Measurements from ENCODE around the gene TPM4. TPM values are rescaled to one million over a fixed set of nuclear protein-coding genes. Genes with fewer than 3 reads are reported as not detected.

Gene TPM4
- total RNA-seq, 2 experiments from 2014 or later = 182 to 185 TPM

DNA sequence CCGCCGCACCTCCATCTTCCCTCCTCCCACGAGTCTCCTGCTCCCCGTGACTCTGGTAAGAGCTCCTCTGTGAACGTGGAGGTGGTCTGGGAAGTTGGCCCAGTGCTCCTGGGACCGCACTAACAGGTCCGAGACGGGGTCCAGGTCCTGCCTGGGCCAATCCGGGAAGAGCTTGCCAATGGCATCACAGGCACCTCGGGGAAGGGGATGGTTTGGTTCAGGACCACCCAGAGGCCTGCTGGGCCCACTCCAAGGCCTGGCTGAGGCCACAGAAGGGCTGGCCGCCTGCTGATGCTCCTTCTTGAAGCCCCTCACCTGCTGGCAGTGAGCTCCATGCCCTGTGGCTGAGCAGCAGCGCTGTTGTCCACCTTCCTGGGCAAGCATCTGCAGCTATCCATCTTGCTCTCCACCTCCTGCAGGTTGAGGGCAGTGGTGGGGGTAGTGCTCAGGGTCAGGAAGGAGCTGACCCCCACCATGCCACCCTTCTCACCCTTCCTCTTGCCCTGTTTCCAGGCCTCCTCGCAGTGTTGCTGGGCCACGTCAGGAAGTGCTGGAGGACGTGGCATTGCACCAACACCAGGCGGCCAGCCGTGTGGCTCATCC is 41.2 kb upstream of the TPM4 start:
- Mint-ChIP-seq H3K27ac (no peak overlapping the region), H3K4me1 (ENCODE audit: low read depth) (no peaks in the 10 kb centered on the region), H3K4me3 (no peak overlapping the region), H3K27me3 (no peaks in the 10 kb centered on the region), H3K36me3 (ENCODE audit: low read depth) (no peaks in the 10 kb centered on the region), H3K9me3 (no peaks in the 10 kb centered on the region)
- POLR2A ChIA-PET = no interaction called here
- no peaks in the 10 kb centered on the region for H3K27me3 ChIP-seq (ENCODE audit: control insufficient read depth in 1 of 2, insufficient read depth in 2 of 2, low read length in 2 of 2)
- TF ChIP-seq, protein P1, sequence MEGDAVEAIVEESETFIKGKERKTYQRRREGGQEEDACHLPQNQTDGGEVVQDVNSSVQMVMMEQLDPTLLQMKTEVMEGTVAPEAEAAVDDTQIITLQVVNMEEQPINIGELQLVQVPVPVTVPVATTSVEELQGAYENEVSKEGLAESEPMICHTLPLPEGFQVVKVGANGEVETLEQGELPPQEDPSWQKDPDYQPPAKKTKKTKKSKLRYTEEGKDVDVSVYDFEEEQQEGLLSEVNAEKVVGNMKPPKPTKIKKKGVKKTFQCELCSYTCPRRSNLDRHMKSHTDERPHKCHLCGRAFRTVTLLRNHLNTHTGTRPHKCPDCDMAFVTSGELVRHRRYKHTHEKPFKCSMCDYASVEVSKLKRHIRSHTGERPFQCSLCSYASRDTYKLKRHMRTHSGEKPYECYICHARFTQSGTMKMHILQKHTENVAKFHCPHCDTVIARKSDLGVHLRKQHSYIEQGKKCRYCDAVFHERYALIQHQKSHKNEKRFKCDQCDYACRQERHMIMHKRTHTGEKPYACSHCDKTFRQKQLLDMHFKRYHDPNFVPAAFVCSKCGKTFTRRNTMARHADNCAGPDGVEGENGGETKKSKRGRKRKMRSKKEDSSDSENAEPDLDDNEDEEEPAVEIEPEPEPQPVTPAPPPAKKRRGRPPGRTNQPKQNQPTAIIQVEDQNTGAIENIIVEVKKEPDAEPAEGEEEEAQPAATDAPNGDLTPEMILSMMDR (IDR thresholded peaks at IDR 0.05) = no peak
- intact Hi-C loops (cut with DNase I, micrococcal nuclease) = no loop called here
- no peaks in the 10 kb centered on the region for H3K9me3 ChIP-seq (ENCODE audit: control insufficient read depth in 1 of 2, insufficient read depth in 1 of 2, low read length in 2 of 2)
- DNase-seq (peak in 1 of 14 experiments; percentile 11), ATAC-seq (ENCODE audit: poor library complexity) (no peak)
- H3K27ac ChIP-seq (ENCODE audit: low read depth in 1 of 2, low read length in 2 of 2) = no peak overlapping the region
- no peaks in the 10 kb centered on the region for H3K4me1 ChIP-seq (ENCODE audit: insufficient read depth, low read length)
- CTCF ChIA-PET = no interaction called here
- no peaks in the 10 kb centered on the region for H3K36me3 ChIP-seq (ENCODE audit: insufficient read depth, low read length)
- no peak overlapping the region for H3K4me3 ChIP-seq (ENCODE audit: low read length)

- intact Hi-C loops (cut with DNase I, micrococcal nuclease) = no loop called here
- Mint-ChIP-seq H3K9me3 (no peaks in the 10 kb centered on the region), H3K4me3 (no peak overlapping the region), H3K27ac (no peak overlapping the region), H3K4me1 (ENCODE audit: low read depth) (peaks cover 5% of the 10 kb centered on the region), H3K36me3 (ENCODE audit: low read depth) (no peaks in the 10 kb centered on the region), H3K27me3 (no peaks in the 10 kb centered on the region)
- peak in 1 of 14 experiments; percentile 8 for DNase-seq
- ChIA-PET CTCF (no interaction called here), POLR2A (no interaction called here)
- no peaks in the 10 kb centered on the region for H3K36me3 ChIP-seq (ENCODE audit: insufficient read depth, low read length)
- H3K4me1 ChIP-seq (ENCODE audit: insufficient read depth, low read length) = peaks cover 2% of the 10 kb centered on the region
- ATAC-seq (ENCODE audit: poor library complexity) = no peak
- H3K4me3 ChIP-seq (ENCODE audit: low read length) = no peak overlapping the region
- no peak overlapping the region for H3K27ac ChIP-seq (ENCODE audit: low read depth in 1 of 2, low read length in 2 of 2)
- no peaks in the 10 kb centered on the region for H3K9me3 ChIP-seq (ENCODE audit: control insufficient read depth in 1 of 2, insufficient read depth in 1 of 2, low read length in 2 of 2)
- TF ChIP-seq, protein P1 (IDR thresholded peaks at IDR 0.05) = no peak
- no peaks in the 10 kb centered on the region for H3K27me3 ChIP-seq (ENCODE audit: control insufficient read depth in 1 of 2, insufficient read depth in 2 of 2, low read length in 2 of 2)
These were observed 40.5 kb upstream of the TPM4 start for GRCh38 chr19:16035601-16036297.

DNA sequence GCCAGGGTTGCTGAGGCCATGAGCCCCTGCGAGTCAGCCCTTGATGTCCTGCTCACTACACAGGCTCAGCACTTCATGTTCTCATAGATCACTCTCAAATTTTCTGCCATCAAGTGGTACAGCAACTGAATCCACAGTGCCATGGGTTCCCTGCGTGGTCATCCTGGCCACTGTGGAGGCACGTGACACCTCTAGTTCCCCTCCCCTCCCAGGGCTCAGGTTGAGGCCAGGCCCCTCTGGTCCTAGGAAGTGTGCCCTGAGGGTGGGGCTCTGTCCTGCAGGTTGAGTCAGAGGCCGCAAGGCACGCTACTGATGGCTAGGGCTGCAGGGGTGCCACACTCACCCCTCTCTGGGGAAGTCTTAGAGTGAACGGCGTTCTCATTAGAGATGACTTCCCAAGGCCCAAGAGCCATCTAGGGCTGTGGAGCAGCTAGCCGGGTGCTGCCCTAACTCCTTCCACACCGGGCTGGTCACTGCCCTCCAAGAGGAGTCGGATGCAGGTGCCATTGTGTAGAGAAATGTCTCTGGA is 39.8 kb upstream of the TPM4 start:
- CTCF ChIA-PET = no interaction called here
- Histone ChIP-seq H3K4me3 (ENCODE audit: low read length) (no peak overlapping the region), H3K9me3 (ENCODE audit: control insufficient read depth in 1 of 2, insufficient read depth in 1 of 2, low read length in 2 of 2) (no peaks in the 10 kb centered on the region), H3K27ac (ENCODE audit: low read depth in 1 of 2, low read length in 2 of 2) (no peak overlapping the region), H3K4me1 (ENCODE audit: insufficient read depth, low read length) (peaks cover 7% of the 10 kb centered on the region), H3K36me3 (ENCODE audit: insufficient read depth, low read length) (no peaks in the 10 kb centered on the region), H3K27me3 (ENCODE audit: control insufficient read depth in 1 of 2, insufficient read depth in 2 of 2, low read length in 2 of 2) (no peaks in the 10 kb centered on the region)
- Mint-ChIP-seq H3K4me1 (ENCODE audit: low read depth) (peaks cover 5% of the 10 kb centered on the region), H3K27me3 (no peaks in the 10 kb centered on the region), H3K36me3 (ENCODE audit: low read depth) (no peaks in the 10 kb centered on the region), H3K9me3 (no peaks in the 10 kb centered on the region), H3K27ac (no peak overlapping the region), H3K4me3 (no peak overlapping the region)
- intact Hi-C loops (cut with DNase I, micrococcal nuclease) = no loop called here
- no peak for ATAC-seq (ENCODE audit: poor library complexity)
- POLR2A ChIA-PET = no interaction called here
- TF ChIP-seq, protein P1 (IDR thresholded peaks at IDR 0.05) = no peak
- peak in 1 of 14 experiments; percentile 9 for DNase-seq

All from CD4-positive, alpha-beta T cell (primary cell).